NCI-H1092 treated with DMSO at 0.1 percent for 48 hours (cell line): Measurements from ENCODE around the gene SP140L.
"Not testable (repeated sequence)": the region's sequence is repeated elsewhere in the genome, so short reads cannot be mapped to it uniquely, and the experiment has no call there.

Experiments used
- DNase-seq: peaks from one replicate; lab custom pipeline; 2025; lab: John Stamatoyannopoulos, UW

SP140L gene

DNA sequence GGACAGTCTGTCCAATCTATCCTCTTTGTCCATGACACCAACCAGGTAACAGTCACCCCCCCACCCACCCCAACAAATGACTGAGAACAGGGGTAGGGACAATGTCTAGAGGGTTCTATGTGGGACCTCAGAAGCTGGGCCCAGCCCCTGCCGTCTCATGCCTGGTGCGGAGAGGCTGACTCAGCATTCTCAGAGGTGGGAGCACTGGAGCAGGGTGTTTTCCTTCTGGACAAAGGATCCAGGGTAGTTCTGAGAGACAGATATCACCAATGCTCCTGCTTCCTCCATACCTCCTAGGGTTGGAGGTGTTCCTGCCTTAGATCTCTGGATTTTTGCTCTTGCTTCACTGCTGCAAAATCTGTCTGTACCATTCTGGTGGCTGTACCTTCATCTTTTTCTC is 55.1 kb downstream of the SP140L start:
- no peak for DNase-seq

DNA sequence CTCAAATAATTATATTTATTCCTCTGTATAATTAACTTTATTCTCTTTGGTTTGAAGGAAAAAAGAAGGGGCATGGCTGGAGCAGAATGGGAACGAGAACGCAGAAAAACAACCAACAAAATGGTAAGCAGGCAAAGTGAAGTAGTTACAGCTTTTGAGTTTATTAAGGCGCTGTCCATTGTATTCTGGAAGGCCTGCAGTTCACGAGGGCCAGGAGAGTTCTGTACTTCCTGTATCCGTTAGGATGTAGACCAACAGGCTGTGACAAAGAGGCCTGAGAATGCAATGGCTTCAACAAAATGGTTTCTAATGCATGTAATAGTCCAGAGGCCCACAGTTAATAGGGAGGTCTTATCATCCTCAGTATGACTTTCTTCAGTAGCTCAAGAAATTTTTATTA is 56.5 kb downstream of the SP140L start:
- DNase-seq: no peak

DNA sequence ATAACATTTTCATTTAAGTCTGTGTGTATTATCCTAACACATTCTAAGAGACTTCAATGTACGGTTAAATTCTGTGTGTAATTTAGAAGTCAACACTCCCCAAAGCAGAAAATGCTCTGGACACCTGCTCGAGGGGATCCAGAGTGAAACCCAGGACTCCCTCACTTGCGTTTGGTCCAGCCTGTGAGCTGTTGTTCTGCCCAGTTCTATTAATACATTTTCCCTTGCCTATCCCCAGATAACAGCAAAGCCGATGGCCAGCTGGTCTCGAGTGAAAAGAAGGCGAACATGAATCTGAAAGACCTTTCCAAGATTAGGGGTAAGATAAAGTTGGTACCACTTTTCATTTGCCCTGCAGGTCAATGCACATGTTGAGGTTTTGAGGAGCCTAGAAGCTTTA is 58.0 kb downstream of the SP140L start:
- no peak for DNase-seq

DNA sequence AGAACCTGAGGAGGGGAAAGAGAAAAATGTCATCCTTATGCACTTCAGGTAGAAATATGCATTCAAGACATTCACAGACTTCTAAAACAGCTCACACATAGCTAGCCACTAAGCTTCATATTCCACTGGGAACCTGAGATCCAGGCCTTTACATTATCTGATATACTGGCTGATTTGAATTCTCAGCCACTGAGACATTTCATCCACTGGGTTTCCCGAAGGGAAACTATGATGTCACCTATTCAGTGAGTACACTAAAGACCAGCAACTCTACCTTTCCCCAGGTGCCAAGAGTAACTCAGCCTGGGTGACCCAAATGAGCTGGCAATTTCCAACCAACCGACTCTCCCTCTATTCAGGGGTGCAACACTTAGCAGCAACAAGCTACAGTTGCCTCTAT is 67.3 kb downstream of the SP140L start:
- DNase-seq: no peak

DNA sequence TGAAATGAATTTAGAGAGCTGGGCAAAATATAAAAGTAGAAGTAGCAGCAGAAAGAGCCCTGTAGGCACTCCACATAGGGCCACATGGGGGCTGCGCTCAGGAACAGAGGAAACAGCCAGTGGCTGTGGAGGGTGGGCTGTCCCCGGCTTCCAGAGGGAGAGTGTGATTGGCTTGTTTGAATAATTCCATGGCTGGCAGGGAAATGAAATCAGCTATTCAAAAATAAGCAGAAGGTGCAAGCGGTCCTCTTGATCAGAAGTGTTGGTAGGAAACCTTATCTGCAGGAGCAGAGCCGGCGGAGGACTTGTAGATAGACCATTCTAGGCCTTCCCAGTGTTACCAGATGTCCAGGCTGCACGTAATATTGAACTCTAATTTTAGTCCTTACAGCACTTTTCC is 71.7 kb downstream of the SP140L start:
- DNase-seq: not testable (repeated sequence)

DNA sequence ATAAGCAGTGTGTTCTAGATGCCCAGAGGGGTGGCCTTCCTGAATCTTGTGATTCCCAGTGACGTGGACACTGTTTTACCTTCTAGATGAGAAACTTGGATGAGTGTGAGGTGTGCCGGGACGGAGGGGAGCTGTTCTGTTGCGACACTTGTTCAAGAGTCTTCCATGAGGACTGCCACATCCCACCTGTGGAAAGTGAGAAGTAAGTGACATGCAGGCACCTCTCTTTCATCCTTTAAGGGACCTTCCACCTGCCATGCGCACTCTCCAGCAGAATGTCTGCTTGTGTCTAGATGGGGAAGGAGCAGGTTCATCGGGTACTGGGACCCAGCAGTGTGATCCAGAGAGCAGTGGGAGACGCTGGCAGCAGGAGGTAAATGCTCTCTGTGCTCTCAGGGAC is 73.0 kb downstream of the SP140L start:
- DNase-seq: no peak

DNA sequence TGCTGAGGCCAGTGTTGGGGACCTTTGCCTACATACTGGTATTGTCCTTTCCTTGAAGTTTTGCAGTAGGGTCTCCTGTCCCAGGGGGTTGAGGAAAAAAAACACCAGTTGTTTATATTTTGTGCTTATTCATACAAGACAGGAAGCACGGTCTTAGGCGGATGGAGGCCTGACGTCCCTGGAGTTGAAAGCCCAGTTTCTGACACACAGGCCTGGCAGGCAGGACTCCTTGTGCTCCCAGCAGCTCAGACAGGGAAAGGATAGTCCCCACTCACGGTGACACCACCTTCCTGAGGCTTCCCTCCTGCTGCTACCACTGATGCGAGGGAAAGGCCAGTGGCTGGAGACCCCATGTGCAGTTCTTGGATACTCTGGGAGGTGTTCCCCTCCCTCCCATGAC is 73.5 kb downstream of the SP140L start:
- no peak for DNase-seq

DNA sequence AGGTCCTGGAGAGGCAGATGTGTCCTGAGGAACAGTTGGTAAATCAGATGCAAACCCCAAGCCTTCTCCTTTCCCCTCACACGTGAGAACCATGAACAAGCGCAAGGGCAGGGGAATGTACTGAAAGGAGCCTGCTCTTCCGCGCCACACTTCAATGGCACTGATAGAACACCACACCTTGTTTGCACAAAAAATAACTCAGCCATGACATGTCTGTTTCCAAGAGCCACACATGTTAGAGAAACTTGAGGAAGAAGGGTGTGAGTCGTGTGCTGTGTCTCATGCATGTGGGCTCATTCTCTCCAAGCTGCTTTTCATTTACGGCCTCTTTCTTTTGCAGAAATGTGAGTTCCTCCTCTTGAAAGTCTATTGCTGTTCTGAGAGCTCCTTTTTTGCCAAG is 74.0 kb downstream of the SP140L start:
- DNase-seq: not testable (repeated sequence)

DNA sequence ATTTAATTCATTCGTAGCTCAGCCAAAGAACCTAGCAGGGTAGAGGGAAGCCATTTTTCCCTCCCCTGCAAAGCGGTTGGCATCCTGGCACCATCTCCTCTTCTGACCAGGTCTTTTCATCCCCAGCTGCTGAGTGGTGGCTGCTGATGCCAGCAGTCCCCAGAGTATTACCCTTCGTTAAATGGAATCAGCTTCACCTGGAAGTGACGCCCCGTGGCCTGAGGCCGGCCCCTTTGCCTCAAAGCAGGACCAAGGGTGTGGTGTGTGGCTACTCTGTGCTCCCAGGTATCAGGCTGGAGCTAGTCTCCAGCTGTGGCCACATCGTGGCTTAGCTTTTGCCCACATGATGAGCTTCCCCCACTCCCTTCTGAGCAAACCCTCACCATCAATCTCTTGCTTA is 76.8 kb downstream of the SP140L start:
- DNase-seq: no peak

DNA sequence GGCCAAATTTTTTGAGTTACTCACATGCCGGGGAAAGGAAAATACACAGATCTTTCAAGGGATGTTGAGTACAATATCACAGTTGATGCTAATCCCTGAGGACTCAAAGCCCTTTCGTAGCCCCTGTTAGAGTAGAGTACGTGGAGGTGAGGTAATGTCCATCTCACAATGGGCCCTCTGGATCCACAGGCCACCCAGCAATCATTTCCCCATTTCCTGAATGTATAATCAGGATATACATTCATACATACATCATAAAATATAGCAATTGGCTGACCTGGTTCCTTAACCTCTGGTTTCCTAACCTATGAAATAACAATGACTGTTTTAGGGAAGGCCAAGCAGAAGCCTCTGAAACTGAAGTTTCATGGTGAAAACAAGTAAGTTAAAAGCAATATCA is 78.8 kb downstream of the SP140L start:
- DNase-seq: no peak

DNA sequence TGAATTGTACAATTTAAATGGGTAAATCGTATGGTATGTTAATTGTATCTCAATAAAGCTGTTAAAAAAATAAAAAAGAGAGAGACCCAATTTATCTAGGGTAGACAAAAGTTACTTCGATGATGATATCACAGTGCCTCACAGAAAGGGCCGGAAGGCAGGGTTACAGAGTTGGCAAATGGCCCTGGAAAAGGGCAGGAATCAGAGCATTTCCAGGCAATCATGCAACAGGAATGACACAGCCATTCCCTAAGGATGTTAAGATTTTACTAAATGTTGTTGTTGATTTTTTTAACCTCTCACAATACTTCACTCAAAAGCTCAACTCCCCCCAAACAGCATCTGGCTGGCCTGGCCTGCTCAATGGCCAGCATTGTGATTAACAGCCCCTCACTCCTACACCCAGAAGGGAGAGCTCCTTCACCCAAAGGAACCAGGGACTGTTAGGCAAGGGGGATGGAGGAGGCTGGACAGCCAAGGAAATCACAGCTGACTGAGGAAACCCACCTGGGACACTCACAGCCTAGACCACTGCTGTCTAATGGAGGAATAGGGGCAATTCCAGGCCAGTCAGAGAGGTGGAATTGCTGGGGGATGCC is 81.3 kb downstream of the SP140L start:
- no peak for DNase-seq

DNA sequence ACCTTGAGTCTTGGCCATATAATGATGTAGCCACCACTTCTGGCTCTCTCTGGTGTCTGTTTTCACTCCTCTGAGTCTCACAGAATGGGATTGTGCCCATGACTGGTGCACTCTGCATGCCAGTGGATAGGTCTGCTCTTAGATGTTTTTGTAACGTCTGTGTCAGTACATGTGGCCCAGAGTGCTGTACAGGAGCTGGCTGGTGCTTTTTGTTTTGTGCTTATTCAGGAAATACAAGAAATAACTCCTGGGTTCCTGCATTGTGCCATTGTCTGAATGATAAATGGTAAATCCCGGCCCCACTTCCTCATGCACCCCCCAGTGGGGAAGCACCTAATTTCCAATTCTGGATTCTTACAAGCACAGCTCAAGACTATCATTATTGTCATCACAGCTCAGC is 82.3 kb downstream of the SP140L start:
- not testable (repeated sequence) for DNase-seq

DNA sequence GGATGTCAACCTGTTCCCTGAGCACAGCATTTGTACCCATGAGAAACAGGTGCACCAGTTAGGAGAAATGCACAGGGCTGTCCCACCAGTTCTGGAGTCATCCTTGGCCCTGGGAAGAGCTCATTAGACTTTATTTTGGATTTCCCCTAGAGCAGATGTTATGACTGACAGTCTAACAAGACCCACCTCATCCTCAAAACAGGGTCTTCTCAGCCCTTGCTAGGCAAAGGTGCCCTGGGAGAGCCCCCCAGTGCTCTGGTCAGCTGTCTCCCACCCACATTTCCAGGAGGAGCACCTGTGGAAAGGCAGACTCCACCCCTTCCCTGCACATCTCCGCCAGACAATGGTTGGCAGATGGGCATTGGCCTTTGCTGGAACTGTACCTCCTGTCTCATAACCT is 83.3 kb downstream of the SP140L start:
- DNase-seq: no peak

DNA sequence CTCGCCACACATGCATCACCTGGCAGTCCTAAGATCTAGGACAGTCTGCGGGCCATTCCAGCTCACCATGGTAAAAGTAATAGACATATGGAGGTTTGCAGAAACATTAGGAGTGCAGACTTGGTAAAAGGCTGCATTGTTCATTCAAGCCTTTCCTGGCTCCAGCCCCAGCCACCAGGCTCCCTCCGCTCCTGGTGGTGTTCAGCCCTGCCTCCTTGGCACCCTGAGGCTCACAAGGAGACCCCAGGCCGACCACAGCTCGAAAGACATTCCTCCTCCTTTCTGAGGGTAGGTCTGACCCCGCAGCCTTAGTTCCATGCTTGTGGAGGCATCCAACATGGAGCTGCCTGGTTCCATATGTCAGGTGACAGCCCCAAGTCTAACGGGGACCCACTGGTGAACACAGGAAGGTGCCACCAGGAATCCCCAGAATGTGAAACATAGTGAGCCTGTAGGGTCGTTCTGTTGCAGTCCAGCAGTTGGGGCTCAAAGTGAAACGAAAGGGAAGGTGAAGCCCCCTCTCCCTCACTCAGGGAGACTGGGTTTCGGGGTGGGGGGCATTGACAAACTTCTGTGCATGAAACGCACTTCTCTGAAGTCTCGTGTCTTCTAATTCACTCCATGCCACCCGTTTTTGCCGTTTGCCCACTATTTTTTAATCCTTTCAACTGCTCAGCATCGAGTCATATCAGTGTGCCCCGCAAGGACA is 84.0 kb downstream of the SP140L start:
- no peak for DNase-seq

DNA sequence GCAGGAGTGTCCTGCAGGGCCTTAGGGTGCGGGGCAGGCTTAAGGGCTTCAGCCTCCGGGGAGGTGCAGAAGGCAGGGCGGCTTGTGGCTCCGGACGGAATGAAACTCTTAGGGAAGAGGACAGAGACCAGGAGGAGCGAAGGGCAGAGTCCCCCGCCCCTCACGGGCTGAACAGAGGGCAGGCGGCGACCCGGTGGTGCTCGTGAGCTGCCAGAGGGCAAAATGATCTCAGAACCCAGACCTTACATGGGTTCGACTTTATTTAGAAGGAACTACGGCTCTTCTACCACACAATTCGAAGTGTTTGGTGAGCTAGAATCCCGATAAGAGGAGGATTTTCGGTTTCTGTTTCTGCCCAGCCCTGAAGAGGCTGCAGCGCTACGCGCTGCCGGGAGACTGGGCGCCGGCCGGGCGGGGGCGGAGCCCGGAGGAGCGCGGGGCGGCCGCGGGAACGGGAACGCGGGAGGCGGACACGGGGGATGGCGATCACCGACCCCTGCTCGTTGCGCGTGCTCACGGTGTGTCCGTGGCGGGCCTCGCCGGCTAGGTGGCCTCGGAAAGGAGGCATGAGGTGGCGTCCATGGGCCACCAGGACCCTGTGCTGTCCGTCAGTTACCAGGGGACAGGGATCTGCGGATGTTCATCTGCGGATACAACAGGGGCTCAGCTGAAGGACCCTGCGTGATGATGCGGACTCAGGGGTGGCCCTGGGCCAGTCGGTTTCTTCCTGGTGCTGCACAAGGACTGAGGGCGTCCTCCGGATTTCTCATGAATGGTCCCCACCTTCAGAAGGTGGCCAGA is 84.8 kb downstream of the SP140L start:
- DNase-seq: peak; percentile 33

DNA sequence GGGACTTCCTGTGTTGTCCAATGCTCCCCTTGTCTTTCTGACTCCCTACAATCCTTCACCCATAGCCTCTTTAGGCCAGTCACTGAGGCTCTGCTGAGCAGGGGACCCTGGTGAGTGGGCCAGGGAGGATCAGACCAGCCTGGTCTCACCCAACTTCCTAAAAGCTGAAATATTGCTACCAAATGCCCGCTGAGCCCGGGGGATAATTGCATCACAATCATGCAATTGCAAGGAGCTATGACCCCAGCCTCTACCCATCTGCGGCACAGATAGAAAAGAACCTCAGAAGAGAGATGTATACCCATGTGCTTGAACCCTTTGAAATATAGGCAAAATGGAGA is 85.3 kb downstream of the SP140L start:
- DNase-seq: no peak

DNA sequence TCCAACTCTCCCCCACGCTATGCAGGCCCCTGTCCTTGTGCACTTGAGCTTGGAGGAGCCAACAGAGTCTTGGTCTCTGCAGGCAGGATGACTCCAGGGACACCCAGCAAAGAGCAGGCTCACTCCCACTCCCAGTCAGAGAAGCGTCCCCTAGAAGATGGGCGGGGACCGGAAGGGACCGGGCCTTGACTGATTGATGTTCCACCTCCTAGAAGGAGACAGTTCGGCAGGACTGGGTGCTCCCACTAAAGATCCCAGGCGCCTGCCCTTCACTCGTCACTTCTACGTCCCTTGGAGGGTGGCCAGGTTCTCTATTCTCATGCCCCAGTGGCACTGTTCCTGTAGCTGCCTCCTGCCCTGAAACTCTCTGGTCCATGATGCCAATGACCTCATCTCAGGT is 85.9 kb downstream of the SP140L start:
- DNase-seq: no peak

DNA sequence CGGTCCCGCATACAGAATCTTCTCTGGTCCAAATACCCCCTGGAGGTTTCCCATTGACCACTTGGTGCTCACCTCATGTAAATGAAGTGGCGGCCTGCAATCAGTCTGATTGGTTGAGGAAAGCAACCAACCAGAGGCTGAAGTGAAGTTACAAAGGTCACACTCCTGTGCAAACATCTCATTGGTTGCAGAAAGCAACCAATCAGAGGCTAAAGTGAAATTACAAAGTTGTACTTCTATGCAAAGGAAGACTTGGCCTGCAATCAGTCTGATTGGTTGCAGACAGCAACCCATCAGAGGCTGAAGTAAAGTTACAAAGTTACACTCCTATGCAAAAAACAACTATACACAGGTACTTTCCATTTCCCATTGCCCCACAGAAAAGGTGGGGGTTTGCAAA is 86.5 kb downstream of the SP140L start:
- DNase-seq: no peak

DNA sequence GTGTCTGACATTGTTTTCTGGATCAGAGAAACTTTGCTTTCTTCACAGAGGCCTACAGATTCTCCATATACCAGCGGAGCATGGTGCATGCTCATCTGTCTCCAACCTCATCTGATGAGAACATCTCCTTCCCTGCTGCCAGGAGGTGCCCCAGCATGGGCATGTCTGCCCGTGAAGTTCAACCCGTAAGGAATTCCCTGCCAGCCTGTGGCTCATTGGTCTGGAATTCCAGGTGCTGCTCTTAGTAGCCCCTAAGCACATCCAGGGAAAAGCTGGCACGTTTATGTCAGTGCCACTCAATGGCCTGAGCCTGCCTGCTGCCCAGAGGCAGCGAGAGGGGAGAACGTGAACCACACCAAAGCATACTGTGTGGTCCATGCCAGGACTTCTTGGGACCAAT is 87.3 kb downstream of the SP140L start:
- no peak for DNase-seq

DNA sequence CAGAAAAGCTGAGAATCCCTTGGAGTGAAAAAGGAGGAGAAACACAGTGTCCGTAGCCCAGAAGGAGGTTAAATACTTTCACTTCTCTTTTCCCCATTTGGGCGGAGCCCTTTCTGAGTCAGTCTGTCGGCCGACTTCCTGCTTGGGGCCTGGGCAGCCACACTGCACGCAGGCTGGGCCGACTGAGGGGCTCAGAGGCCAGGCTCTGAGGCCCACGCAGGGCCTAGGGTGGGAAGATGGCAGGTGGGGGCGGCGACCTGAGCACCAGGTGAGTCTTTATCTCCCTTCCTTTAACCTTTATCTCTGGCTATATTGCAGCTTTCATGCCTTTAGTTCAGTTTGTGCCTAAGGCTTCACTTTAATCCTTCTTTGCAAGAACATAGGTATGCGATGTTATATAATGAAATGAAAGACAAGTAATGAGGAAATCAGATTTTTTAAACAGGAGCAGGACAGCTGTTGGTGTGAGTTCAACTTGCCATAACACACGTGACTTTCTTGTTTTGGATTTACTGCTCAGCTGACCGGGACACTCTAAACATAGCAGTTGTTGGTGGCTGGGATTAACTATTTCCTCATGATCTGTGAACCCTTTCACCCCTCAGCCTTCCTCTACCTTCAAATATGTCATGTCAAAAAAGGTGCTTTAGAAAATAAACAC is 89.2 kb downstream of the SP140L start, which contains the start of gene SP100:
TSS of gene SP100 (plus strand) at position 141 of the 661 bp plus-strand sequence. CDS start at position 237, 96 bp downstream.
- no peak for DNase-seq

DNA sequence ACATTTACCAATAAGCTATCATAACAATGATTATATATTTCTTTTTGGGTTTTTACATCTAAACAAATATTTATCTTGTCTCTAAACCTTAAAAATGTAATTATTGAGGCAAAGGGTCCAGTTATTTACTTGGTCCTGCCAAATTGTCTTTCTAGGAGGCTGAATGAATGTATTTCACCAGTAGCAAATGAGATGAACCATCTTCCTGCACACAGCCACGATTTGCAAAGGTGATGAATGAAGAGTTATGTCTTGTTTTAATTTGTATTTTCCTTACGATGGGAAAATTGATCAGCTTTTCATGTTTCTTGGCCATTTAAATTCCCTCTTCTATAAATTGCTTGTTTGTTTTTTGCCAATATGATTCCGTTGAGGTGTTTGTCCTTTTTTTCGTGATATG is 90.4 kb downstream of the SP140L start:
- DNase-seq: no peak

DNA sequence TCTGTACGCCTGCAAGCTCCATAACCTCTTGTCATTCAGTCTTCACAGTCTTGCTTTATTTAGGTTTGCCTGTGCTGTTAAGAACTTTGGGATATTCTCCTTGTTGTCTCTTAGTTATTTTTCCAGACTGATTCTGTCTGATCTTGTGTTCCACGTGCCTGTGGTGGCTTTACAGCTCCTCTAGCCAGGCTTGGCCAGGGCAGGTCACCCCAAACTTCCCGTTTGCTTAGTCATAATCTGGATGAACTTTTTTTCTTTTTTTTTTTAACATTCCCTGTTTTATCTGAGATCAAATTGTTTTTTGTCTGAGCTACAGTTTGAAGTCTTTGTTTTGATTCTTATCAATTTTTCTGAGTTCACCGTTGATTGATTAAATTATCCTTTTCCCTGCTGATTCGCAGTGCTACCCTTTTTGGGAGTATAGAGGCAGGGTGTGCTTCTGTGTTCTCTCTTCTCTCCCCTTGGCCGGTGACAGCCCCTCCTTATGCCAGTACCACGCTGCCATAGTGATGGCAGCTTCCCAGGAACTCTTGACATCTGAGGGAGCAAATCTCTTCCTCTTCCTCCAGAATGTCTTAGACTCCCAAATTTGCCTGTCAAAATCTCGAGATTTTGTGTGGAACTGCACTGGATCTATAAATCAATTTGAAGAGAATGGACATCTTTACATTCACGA is 91.5 kb downstream of the SP140L start:
- no peak for DNase-seq
